ENCODE data around the gene ZNF334.

Gene ZNF334

GRCh38 chr20:46463852-46464251, 49.5 kb downstream of the ZNF334 start:
- DNase-seq (ENCODE audit: low read depth in 1 of 2, low spot score in 1 of 2): no peak
- in situ Hi-C loops (cut with HindIII; ENCODE audit: low pct_unique_long_range_greater_than_20kb, low sequenced_read_pairs): no loop called here
- TF ChIP-seq JUND (IDR thresholded peaks at IDR 0.05; ENCODE audit: low read depth): no peak

- TF ChIP-seq JUND (IDR thresholded peaks at IDR 0.05; ENCODE audit: low read depth): no peak
- no peak for DNase-seq (ENCODE audit: low read depth in 1 of 2, low spot score in 1 of 2)
- in situ Hi-C loops (cut with HindIII; ENCODE audit: low pct_unique_long_range_greater_than_20kb, low sequenced_read_pairs): no loop called here
These were observed 51.6 kb downstream of the ZNF334 start for GRCh38 chr20:46461808-46462207.

- peak in 1 of 2 experiments; percentile 55 for DNase-seq (ENCODE audit: low read depth in 1 of 2, low spot score in 1 of 2)
- in situ Hi-C loops (cut with HindIII; ENCODE audit: low pct_unique_long_range_greater_than_20kb, low sequenced_read_pairs): no loop called here
- no peak for TF ChIP-seq JUND (IDR thresholded peaks at IDR 0.05; ENCODE audit: low read depth)
These were observed 54.3 kb downstream of the ZNF334 start for GRCh38 chr20:46458866-46459750.

GRCh38 chr20:46456255-46457028, 56.9 kb downstream of the ZNF334 start:
- DNase-seq (ENCODE audit: low read depth in 1 of 2, low spot score in 1 of 2): no peak
- no peak for TF ChIP-seq JUND (IDR thresholded peaks at IDR 0.05; ENCODE audit: low read depth)
- in situ Hi-C loops (cut with HindIII; ENCODE audit: low pct_unique_long_range_greater_than_20kb, low sequenced_read_pairs): no loop called here

GRCh38 chr20:46455729-46456128, 57.6 kb downstream of the ZNF334 start:
- TF ChIP-seq JUND (IDR thresholded peaks at IDR 0.05; ENCODE audit: low read depth): no peak
- DNase-seq (ENCODE audit: low read depth in 1 of 2, low spot score in 1 of 2): no peak
- in situ Hi-C loops (cut with HindIII; ENCODE audit: low pct_unique_long_range_greater_than_20kb, low sequenced_read_pairs): no loop called here
